Esophagus squamous epithelium (tissue), 5 donors: ENCODE data around the gene AEBP1. TPM values are rescaled to one million over a fixed set of nuclear protein-coding genes. Genes with fewer than 3 reads are reported as not detected.

Experiments used
- DNase-seq: peaks from one replicate; lab custom pipeline; 2025; lab: John Stamatoyannopoulos, UW
- H3K27ac ChIP-seq, 4 donors: fragments of 200-600 bp; sonication (generic); one replicate each; pipeline ENCODE4 v1.5.1; 2016 to 2019; ENCODE audit warnings: mild to moderate bottlenecking in 1 of 4
- H3K27me3 ChIP-seq, 4 donors: fragments of 200-600 bp; sonication (generic); 1 replicate in 3 of 4; 2 replicates in 1 of 4; pipeline versions ENCODE4 v1.5.1 to v1.6.0; 2017 to 2021; ENCODE audit warnings: antibody characterized with exemption in 1 of 4
- H3K36me3 ChIP-seq, 3 donors: fragments of 200-600 bp; sonication (generic); one replicate each; pipeline ENCODE4 v1.5.1; 2016 to 2019
- H3K4me1 ChIP-seq, 3 donors: fragments of 200-600 bp; sonication (generic); one replicate each; pipeline ENCODE4 v1.5.1; 2017 to 2019
- H3K4me3 ChIP-seq, 4 donors: fragments of 200-600 bp; sonication (generic); 1 replicate in 3 of 4; 2 replicates in 1 of 4; pipeline ENCODE4 v1.5.1; 2016 to 2019; ENCODE audit warnings: mild to moderate bottlenecking in 2 of 4, moderate library complexity in 1 of 4
- H3K9me3 ChIP-seq, 3 donors: fragments of 200-600 bp; sonication (generic); one replicate each; pipeline ENCODE4 v1.5.1; 2016 to 2019
- POLR2A ChIP-seq, 4 donors: fragments of 450-650 bp; IDR thresholded peaks; one replicate each; pipeline ENCODE4 v1.6.1; 2017; ENCODE audit warnings: antibody characterized with exemption in 4 of 4, mild to moderate bottlenecking in 4 of 4, moderate library complexity in 3 of 4
- WGBS, 2 donors: methylation state at CpG; one replicate each; pipeline ENCODE4 v1.1.5; 2018; 5-methylcytosine and 5-hydroxymethylcytosine counted together
- intact Hi-C: fragments of 100-400 bp; cut with DNase I; formaldehyde crosslinking; loops from one replicate; pipeline ENCODE4 v1.15.0; 2022
- total RNA-seq, 4 donors: library from RNA; depleted of rRNA; stranded (reverse); fragments of >200 nt; gene quantifications; one replicate each; pipeline ENCODE4 v1.1.0, GENCODE V29; 2016
- TF ChIP-seq, protein P1 (sequence below), 6 experiments: fragments of 450-650 bp in 4 of 6; fragments of 200-600 bp in 2 of 6; sonication (generic) in 2 of 6; IDR thresholded peaks; one replicate each; pipeline ENCODE4 v1.5.1; 2016 to 2019; ENCODE audit warnings: antibody characterized with exemption in 6 of 6, mild to moderate bottlenecking in 4 of 6, moderate library complexity in 4 of 6
- donor health status: DM: yes; HTN: yes; CAD: no.

AEBP1 gene
- total RNA-seq, 4 donors from 2014 or later, result 4.6 to 83.9 (median 25.2) TPM

DNA sequence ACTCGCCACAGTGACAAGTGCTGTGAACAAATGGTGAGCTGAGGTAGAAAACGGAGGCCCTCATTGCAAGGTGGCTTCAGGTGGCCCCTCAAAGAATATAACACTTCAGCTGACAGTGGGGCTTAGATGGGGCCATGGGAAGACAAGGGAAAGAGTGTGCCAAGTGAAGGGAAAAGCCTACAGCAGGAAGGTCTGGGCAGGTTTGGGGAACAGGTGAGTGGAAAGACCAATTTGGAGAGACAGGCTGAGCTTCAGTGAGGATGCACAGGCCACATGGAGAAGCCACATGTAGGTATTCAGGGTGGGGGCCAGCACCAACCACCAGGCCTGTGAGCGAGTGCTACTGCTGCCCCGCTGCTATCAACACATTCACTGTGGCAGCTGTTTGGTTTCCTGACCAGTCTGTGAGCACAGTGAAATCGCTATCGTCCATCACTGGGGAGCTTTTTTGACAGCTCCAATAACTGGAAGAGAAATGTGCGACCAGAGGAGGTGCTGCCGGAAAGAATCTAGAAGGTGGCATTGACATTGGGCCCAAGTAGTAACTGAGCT is 15.8 kb downstream of the AEBP1 start:
- Histone ChIP-seq H3K27ac (no peak overlapping the region), H3K4me3 (no peak overlapping the region), H3K27me3 (no peaks in the 10 kb centered on the region), H3K4me1 (peaks cover 7 to 48% (median 11%) of the 10 kb centered on the region in 3 donors), H3K36me3 (peaks cover 4 to 71% (median 6%) of the 10 kb centered on the region in 3 donors), H3K9me3 (no peaks in the 10 kb centered on the region)
- DNase-seq, result no peak
- intact Hi-C loops, result no loop called here
- 88 to 95% methylated on average over 8 of the region's 8 CpGs for WGBS, 2 donors
- TF ChIP-seq, protein P1, sequence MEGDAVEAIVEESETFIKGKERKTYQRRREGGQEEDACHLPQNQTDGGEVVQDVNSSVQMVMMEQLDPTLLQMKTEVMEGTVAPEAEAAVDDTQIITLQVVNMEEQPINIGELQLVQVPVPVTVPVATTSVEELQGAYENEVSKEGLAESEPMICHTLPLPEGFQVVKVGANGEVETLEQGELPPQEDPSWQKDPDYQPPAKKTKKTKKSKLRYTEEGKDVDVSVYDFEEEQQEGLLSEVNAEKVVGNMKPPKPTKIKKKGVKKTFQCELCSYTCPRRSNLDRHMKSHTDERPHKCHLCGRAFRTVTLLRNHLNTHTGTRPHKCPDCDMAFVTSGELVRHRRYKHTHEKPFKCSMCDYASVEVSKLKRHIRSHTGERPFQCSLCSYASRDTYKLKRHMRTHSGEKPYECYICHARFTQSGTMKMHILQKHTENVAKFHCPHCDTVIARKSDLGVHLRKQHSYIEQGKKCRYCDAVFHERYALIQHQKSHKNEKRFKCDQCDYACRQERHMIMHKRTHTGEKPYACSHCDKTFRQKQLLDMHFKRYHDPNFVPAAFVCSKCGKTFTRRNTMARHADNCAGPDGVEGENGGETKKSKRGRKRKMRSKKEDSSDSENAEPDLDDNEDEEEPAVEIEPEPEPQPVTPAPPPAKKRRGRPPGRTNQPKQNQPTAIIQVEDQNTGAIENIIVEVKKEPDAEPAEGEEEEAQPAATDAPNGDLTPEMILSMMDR (IDR thresholded peaks at IDR 0.05), result no peak
- TF ChIP-seq POLR2A (IDR thresholded peaks at IDR 0.05), result no peak

DNA sequence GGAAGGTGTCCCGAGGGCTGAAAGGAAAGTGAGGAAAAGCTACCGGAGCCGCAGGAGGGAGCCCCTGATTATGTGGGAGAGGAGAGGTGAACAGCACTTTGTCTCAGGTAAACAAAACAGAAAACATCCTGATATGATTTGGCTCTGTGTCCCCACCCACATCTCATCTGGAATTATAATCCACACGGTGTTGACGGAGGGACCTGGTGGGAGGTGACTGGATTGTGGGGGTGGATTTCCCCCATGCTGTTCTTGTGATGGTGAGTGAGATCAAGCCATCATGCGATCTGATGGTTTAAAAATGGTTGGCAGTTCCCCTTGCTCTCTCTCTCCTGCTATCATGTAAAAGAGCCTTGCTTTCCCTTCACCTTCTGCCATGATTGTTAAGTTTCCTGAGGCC is 16.2 kb downstream of the AEBP1 start:
- intact Hi-C loops, result no loop called here
- H3K36me3 ChIP-seq, result peaks cover 4 to 66% (median 6%) of the 10 kb centered on the region in 3 donors
- H3K4me3 ChIP-seq, result no peak overlapping the region
- 82 to 83% methylated on average over 5 to 6 of the region's 6 CpGs for WGBS, 2 donors
- TF ChIP-seq, protein P1 (IDR thresholded peaks at IDR 0.05), result no peak
- TF ChIP-seq POLR2A (IDR thresholded peaks at IDR 0.05), result no peak
- no peaks in the 10 kb centered on the region for H3K27me3 ChIP-seq
- no peak overlapping the region for H3K27ac ChIP-seq
- DNase-seq, result no peak
- H3K4me1 ChIP-seq, result peaks cover 7 to 48% (median 11%) of the 10 kb centered on the region in 3 donors
- H3K9me3 ChIP-seq, result no peaks in the 10 kb centered on the region

DNA sequence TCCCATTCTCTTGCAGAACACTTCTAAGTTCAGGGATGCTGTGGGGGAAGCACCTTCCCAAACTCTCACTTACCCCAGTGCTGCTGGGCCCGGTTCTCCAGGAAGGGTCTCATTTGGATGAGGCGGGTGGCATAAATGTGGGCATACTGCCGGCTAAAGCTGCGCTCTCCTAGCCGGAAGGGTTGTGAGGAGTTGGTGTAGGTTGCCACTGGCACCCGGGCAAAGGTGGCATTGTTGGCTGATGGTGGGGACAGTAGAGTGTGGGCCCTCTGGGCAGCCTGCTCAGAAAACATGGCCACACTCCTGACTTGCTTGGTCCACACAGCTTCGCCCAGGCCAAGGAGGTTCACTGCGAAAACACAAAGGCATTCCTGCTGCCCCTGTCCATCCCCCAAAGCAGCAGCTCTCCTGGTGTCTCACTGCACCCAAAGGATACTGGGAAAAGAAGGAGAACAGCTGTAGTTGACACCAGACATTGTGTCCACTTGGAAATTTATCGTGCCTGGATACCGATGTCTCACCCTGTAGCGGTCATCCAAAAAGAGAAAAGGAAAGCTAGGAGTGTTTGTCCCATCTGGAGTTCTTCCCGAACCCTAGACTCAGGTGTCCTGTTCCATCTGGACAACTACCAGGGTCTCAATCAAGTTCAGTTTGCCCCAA is 17.7 kb downstream of the AEBP1 start:
- WGBS, 2 donors, result 88 to 91% methylated on average over 11 to 12 of the region's 12 CpGs
- H3K27ac ChIP-seq, result peak overlapping the region in 2 of 4 donors; percentile 91 to 93
- no peak for DNase-seq
- H3K27me3 ChIP-seq, result no peaks in the 10 kb centered on the region
- TF ChIP-seq POLR2A (IDR thresholded peaks at IDR 0.05), result no peak
- TF ChIP-seq, protein P1 (IDR thresholded peaks at IDR 0.05), result no peak
- intact Hi-C loops, result no loop called here
- no peaks in the 10 kb centered on the region for H3K9me3 ChIP-seq
- no peak overlapping the region for H3K4me3 ChIP-seq
- peaks cover 7 to 48% (median 11%) of the 10 kb centered on the region in 3 donors for H3K4me1 ChIP-seq
- H3K36me3 ChIP-seq, result peaks cover 4 to 51% (median 6%) of the 10 kb centered on the region in 3 donors

DNA sequence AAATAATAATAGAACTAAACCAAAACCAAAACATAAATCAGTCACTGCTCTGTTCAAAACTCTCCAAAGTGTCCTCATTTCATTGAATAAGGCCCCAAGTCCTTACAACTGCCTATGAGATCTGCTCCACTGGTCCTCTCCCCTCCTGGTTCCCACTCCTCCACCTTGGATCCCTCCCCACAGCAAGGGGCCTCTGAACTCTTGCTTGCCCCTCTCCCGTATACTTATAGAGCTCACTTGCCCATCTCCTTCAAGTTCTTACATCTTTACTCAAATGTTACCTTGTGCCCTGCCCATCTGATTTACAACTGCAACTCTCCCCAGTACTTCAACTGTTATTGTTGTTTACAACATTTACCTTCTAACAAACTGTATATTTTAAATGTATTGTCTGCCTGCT is 18.4 kb downstream of the AEBP1 start:
- Histone ChIP-seq H3K36me3 (peaks cover 4 to 45% (median 6%) of the 10 kb centered on the region in 3 donors), H3K4me3 (peak overlapping the region; percentile 62 to 84 (median 74)), H3K27ac (peak overlapping the region; percentile 85 to 93 (median 90)), H3K4me1 (peaks cover 7 to 48% (median 11%) of the 10 kb centered on the region in 3 donors), H3K9me3 (no peaks in the 10 kb centered on the region), H3K27me3 (no peaks in the 10 kb centered on the region)
- no peak for DNase-seq
- WGBS, 2 donors, result 23 to 51% methylated on average over 1 of the region's 1 CpG
- intact Hi-C loops, result no loop called here
- TF ChIP-seq POLR2A (IDR thresholded peaks at IDR 0.05), result no peak
- TF ChIP-seq, protein P1 (IDR thresholded peaks at IDR 0.05), result no peak
